C4-2B (cell line): ENCODE results near the gene NDUFAF3.

Source experiments
- CTCF ChIP-seq: fragments of 450-650 bp; conservative IDR thresholded peaks from 2 replicates; pipeline ENCODE4 v1.5.1; 2017; ENCODE audit warnings: mild to moderate bottlenecking
- ZFX ChIP-seq: fragments of 450-650 bp; IDR thresholded peaks from 2 replicates; pipeline ENCODE4 v1.6.1; 2017

- TF ChIP-seq ZFX: no peak
- no peak for TF ChIP-seq CTCF
Observed at GRCh38 chr3:49035281-49035680, 13.4 kb downstream of the NDUFAF3 start.
